Liver (tissue), 3 donors: ENCODE data around the gene GUCD1.

Experiments used
- EGR1 ChIP-seq, 2 donors: IDR thresholded peaks; 2 replicates each; pipeline ENCODE4 v1.6.1; 2016 to 2018; ENCODE audit warnings: antibody characterized with exemption in 2 of 2, low read depth in 2 of 2
- FOXA1 ChIP-seq: IDR thresholded peaks from 2 replicates; pipeline ENCODE4 v1.6.1; 2016; ENCODE audit warnings: antibody characterized with exemption
- GABPA ChIP-seq, 2 donors: IDR thresholded peaks in 1 of 2; conservative IDR thresholded peaks in 1 of 2; 2 replicates each; pipeline ENCODE4 v1.6.1; 2016; ENCODE audit warnings: antibody characterized with exemption in 2 of 2, mild to moderate bottlenecking in 1 of 2, moderate library complexity in 1 of 2
- HNF4A ChIP-seq, 2 donors: conservative IDR thresholded peaks; 2 replicates each; pipeline ENCODE4 v1.6.1; 2016; ENCODE audit warnings: antibody characterized with exemption in 2 of 2, mild to moderate bottlenecking in 2 of 2
- HNF4G ChIP-seq: IDR thresholded peaks from 2 replicates; pipeline ENCODE4 v1.6.1; 2016; ENCODE audit warnings: antibody characterized with exemption
- JUND ChIP-seq, 2 donors: IDR thresholded peaks; 2 replicates each; pipeline ENCODE4 v1.6.1; 2016; ENCODE audit warnings: antibody characterized with exemption in 2 of 2
- RAD21 ChIP-seq, 2 donors: IDR thresholded peaks; 2 replicates each; pipeline ENCODE4 v1.6.1; 2016; ENCODE audit warnings: antibody characterized with exemption in 2 of 2, mild to moderate bottlenecking in 2 of 2
- TAF1 ChIP-seq: conservative IDR thresholded peaks from 2 replicates; pipeline ENCODE4 v1.6.1; 2016; ENCODE audit warnings: antibody characterized with exemption, mild to moderate bottlenecking
- YY1 ChIP-seq: IDR thresholded peaks from 2 replicates; pipeline ENCODE4 v1.6.1; 2016; ENCODE audit warnings: antibody characterized with exemption, mild to moderate bottlenecking
- TF ChIP-seq, protein P1 (sequence below): fragments of 150-350 bp; IDR thresholded peaks from 2 replicates; pipeline ENCODE4 v1.5.1; 2017; ENCODE audit warnings: improper control_type of control experiment, low read depth, low read length; ENCODE audit not compliant: missing input control
- TF ChIP-seq, protein P2 (sequence below): IDR thresholded peaks from 2 replicates; pipeline ENCODE4 v1.6.1; 2016; ENCODE audit warnings: antibody characterized with exemption
- TF ChIP-seq, protein P3 (sequence below): IDR thresholded peaks from 2 replicates; pipeline ENCODE4 v1.6.1; 2016; ENCODE audit warnings: antibody characterized with exemption
- donor health status: healthy.
- donor health status: healthy.

DNA sequence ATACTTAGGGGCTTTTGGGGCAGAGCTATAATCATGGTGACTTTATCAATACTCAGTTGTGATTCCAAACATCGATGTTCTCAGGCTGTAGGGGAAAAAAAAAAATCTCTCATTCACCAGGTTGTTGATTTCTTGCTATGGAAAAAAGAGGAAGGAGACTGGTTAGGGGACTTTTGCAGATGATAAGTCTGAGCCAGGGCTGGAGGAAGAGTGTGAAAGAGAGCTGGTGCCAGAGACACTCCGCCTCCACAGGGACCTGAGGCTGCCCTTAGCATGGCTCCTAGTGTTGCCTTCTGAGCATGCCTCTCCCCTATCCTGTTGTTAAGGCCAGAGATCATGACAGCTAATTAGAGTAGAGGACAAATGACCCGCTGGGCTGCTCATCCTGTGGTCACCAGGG is 42.9 kb downstream of the GUCD1 start:
- TF ChIP-seq, protein P1, sequence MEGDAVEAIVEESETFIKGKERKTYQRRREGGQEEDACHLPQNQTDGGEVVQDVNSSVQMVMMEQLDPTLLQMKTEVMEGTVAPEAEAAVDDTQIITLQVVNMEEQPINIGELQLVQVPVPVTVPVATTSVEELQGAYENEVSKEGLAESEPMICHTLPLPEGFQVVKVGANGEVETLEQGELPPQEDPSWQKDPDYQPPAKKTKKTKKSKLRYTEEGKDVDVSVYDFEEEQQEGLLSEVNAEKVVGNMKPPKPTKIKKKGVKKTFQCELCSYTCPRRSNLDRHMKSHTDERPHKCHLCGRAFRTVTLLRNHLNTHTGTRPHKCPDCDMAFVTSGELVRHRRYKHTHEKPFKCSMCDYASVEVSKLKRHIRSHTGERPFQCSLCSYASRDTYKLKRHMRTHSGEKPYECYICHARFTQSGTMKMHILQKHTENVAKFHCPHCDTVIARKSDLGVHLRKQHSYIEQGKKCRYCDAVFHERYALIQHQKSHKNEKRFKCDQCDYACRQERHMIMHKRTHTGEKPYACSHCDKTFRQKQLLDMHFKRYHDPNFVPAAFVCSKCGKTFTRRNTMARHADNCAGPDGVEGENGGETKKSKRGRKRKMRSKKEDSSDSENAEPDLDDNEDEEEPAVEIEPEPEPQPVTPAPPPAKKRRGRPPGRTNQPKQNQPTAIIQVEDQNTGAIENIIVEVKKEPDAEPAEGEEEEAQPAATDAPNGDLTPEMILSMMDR = no peak
- TF ChIP-seq JUND (IDR thresholded peaks at IDR 0.05) (no peak), RAD21 (IDR thresholded peaks at IDR 0.05) (no peak), GABPA (IDR thresholded peaks at IDR 0.05 in 1 of 2, conservative IDR thresholded peaks at IDR 0.05 in 1 of 2) (no peak), EGR1 (IDR thresholded peaks at IDR 0.05; ENCODE audit: low read depth in 2 of 2) (no peak), TAF1 (no peak), HNF4G (no peak), FOXA1 (no peak), YY1 (no peak), HNF4A (conservative IDR thresholded peaks at IDR 0.05) (no peak)
- TF ChIP-seq, protein P2, sequence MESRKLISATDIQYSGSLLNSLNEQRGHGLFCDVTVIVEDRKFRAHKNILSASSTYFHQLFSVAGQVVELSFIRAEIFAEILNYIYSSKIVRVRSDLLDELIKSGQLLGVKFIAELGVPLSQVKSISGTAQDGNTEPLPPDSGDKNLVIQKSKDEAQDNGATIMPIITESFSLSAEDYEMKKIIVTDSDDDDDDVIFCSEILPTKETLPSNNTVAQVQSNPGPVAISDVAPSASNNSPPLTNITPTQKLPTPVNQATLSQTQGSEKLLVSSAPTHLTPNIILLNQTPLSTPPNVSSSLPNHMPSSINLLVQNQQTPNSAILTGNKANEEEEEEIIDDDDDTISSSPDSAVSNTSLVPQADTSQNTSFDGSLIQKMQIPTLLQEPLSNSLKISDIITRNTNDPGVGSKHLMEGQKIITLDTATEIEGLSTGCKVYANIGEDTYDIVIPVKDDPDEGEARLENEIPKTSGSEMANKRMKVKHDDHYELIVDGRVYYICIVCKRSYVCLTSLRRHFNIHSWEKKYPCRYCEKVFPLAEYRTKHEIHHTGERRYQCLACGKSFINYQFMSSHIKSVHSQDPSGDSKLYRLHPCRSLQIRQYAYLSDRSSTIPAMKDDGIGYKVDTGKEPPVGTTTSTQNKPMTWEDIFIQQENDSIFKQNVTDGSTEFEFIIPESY = no peak
- TF ChIP-seq, protein P3, sequence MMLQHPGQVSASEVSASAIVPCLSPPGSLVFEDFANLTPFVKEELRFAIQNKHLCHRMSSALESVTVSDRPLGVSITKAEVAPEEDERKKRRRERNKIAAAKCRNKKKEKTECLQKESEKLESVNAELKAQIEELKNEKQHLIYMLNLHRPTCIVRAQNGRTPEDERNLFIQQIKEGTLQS = no peak
